Stomach (tissue), 9 donors: ENCODE data around the gene STRA8. TPM values are rescaled to one million over a fixed set of nuclear protein-coding genes. Genes with fewer than 3 reads are reported as not detected.
A peak's percentile ranks its signal among the peaks of the same experiment; 100 is the strongest.

Experiments
- DNase-seq, 2 donors: peaks; one replicate each; pipeline versions ENCODE4 v3.0.0 to v3.0.0-alpha.2; 2013 to 2019
- H3K27ac ChIP-seq, 5 donors: fragments of 200-600 bp in 4 of 5; sonication (generic) in 4 of 5; one replicate each; pipeline ENCODE4 v1.5.1; 2013 to 2019; ENCODE audit warnings: mild to moderate bottlenecking in 1 of 5, moderate library complexity in 1 of 5
- H3K27me3 ChIP-seq, 3 donors: fragments of 200-600 bp; sonication (generic); one replicate each; pipeline ENCODE4 v1.5.1; 2017 to 2019; ENCODE audit warnings: mixed run types in 1 of 3
- H3K36me3 ChIP-seq, 4 donors: fragments of 200-600 bp; sonication (generic); 1 replicate in 3 of 4; 2 replicates in 1 of 4; pipeline ENCODE4 v1.5.1; 2016 to 2019
- H3K4me1 ChIP-seq, 4 donors: fragments of 200-600 bp; sonication (generic); one replicate each; pipeline ENCODE4 v1.5.1; 2016 to 2019
- H3K4me3 ChIP-seq, 4 donors: fragments of 200-600 bp; sonication (generic) in 3 of 4; one replicate each; pipeline ENCODE4 v1.5.1; 2016 to 2019; ENCODE audit warnings: mild to moderate bottlenecking in 1 of 4
- H3K9me3 ChIP-seq, 4 donors: fragments of 200-600 bp; sonication (generic); one replicate each; pipeline ENCODE4 v1.5.1; 2016 to 2019
- CTCF ChIP-seq, 7 experiments: fragments of 450-650 bp in 4 of 7; fragments of 200-600 bp in 3 of 7; sonication (generic) in 3 of 7; IDR thresholded peaks; one replicate each; pipeline ENCODE4 v1.5.1; 2016 to 2019; ENCODE audit warnings: antibody characterized with exemption in 7 of 7, control low read depth in 2 of 7, mild to moderate bottlenecking in 1 of 7
- EP300 ChIP-seq: sonication (generic); formaldehyde crosslinking; IDR thresholded peaks from one replicate; pipeline ENCODE4 v1.6.1; 2017; ENCODE audit warnings: antibody characterized with exemption
- POLR2A ChIP-seq, 4 donors: fragments of 450-650 bp; IDR thresholded peaks; one replicate each; pipeline ENCODE4 v1.6.1; 2016; ENCODE audit warnings: antibody characterized with exemption in 4 of 4, control low read depth in 2 of 4, mild to moderate bottlenecking in 1 of 4, moderate library complexity in 1 of 4
- POLR2AphosphoS5 ChIP-seq, 3 donors: sonication (generic); formaldehyde crosslinking; IDR thresholded peaks; one replicate each; pipeline ENCODE4 v1.6.1; 2016; ENCODE audit warnings: antibody characterized with exemption in 3 of 3
- WGBS, 5 donors: extraction: QIAGEN DNeasy Blood & Tissue Kit in 3 of 5; methylation state at CpG; one replicate each; pipeline versions ENCODE4 v1.1.5 to v1.1.7; 2013 to 2018; 5-methylcytosine and 5-hydroxymethylcytosine counted together
- intact Hi-C: fragments of 100-400 bp; cut with DNase I; formaldehyde crosslinking; loops from one replicate; pipeline ENCODE4 v1.15.1; 2023; ENCODE audit warnings: low total_unique reads
- polyA plus RNA-seq, 3 donors: library from polyadenylated mRNA; stranded (reverse); fragments of 200-250 nt; gene quantifications; one replicate each; pipeline ENCODE4 v1.2.3, GENCODE V29; 2013
- total RNA-seq, 5 donors: library from RNA; depleted of rRNA; stranded (reverse); fragments of >200 nt; gene quantifications; one replicate each; pipeline versions ENCODE4 v1.1.0 to v1.2.3, GENCODE V29; 2014 to 2016
- donor health status: healthy with polysubstance abuse.
- donor health status: Bipolar disorder and iron deficiency.
- donor health status: healthy.

STRA8 gene
- total and polyA plus RNA-seq, 8 donors, result not detected

DNA sequence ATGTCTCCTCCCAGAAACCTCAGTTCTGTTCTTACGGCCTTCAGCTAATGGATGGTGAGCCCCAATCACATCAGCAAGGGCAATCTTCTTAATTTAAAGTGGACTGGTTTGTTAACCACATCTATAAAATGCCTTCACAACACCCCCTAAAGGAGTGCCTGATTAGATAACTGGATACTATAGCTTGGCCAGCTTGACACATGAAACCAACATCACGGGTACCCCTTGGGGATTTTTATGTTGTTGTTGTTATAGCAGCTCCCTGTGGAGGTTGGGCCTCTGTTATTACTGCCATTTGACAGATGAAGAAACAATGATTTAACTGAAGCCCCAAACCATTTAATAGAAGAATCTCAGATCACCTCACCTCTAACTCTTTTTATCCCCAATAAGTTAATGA is 26.8 kb downstream of the STRA8 start:
- Histone ChIP-seq H3K4me1 (peaks cover 0 to 14% (median 0%) of the 10 kb centered on the region in 4 donors), H3K27me3 (no peaks in the 10 kb centered on the region), H3K36me3 (no peaks in the 10 kb centered on the region), H3K27ac (no peak overlapping the region), H3K9me3 (peaks cover 0 to 4% (median under 1%) of the 10 kb centered on the region in 4 donors), H3K4me3 (no peak overlapping the region)
- no peak for DNase-seq
- TF ChIP-seq CTCF (IDR thresholded peaks at IDR 0.05), result no peak
- no peak for TF ChIP-seq POLR2A (IDR thresholded peaks at IDR 0.05)
- TF ChIP-seq EP300, result no peak
- no peak for TF ChIP-seq POLR2AphosphoS5 (IDR thresholded peaks at IDR 0.05)
- intact Hi-C loops, result no loop called here
- 74 to 91% (median 80%) methylated on average over 2 of the region's 2 CpGs for WGBS, 5 donors

GRCh38 chr7:135260930-135261721 is 27.5 kb downstream of the STRA8 start:
- Histone ChIP-seq H3K4me3 (no peak overlapping the region), H3K4me1 (peaks cover 0 to 14% (median 0%) of the 10 kb centered on the region in 4 donors), H3K27me3 (no peaks in the 10 kb centered on the region), H3K36me3 (no peaks in the 10 kb centered on the region), H3K9me3 (peaks cover 0 to 10% (median 7%) of the 10 kb centered on the region in 4 donors), H3K27ac (peak overlapping the region in 1 of 5 donors; percentile 31)
- no peak for TF ChIP-seq EP300
- TF ChIP-seq CTCF (IDR thresholded peaks at IDR 0.05), result no peak
- no peak for TF ChIP-seq POLR2A (IDR thresholded peaks at IDR 0.05)
- no peak for TF ChIP-seq POLR2AphosphoS5 (IDR thresholded peaks at IDR 0.05)
- intact Hi-C loops, result no loop called here
- peak in 1 of 2 donors; percentile 44 for DNase-seq
- WGBS, 5 donors, result 60 to 71% (median 64%) methylated on average over 10 of the region's 10 CpGs

DNA sequence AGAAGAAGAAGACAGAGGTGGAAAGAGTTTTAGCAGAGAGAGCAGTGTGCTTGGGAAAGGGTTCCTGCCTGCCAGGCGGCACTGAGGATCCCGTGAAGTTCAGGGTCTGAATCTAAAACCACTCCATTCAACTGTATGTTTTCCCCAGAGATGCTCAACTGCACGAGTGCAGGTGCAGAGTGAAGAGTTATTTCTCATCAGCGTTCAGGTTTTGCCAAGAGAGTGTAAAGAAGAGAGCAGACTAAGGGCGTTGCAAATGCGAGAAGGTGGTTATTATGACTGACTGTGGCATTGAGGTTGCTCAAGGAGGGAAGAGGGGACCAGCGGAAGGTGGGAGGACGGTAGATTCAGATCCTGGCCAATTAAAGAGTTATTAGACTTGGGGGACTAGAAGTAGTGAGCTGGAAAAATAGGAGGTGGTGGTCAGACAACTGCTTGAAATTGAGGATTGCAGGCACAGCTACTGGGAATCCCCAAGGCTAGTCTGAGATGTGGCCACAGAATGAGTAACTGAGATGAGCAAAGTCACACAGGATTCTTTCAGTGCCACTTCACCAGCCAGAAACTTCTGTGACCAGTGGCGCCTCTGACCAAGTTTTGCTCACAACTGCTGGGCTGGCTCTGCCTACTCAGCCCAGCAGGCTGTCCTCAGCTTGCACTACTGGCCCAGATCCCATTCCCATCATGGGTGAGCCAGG is 29.1 kb downstream of the STRA8 start:
- peaks cover 0 to 4% (median 0%) of the 10 kb centered on the region in 3 donors for H3K27me3 ChIP-seq
- H3K9me3 ChIP-seq, result peaks cover 0 to 20% (median 8%) of the 10 kb centered on the region in 4 donors
- DNase-seq, result no peak
- no peaks in the 10 kb centered on the region for H3K36me3 ChIP-seq
- intact Hi-C loops, result no loop called here
- 87 to 94% (median 92%) methylated on average over 9 of the region's 9 CpGs for WGBS, 5 donors
- no peak overlapping the region for H3K4me3 ChIP-seq
- H3K27ac ChIP-seq, result no peak overlapping the region
- TF ChIP-seq EP300 (no peak), CTCF (IDR thresholded peaks at IDR 0.05) (no peak), POLR2AphosphoS5 (IDR thresholded peaks at IDR 0.05) (no peak), POLR2A (IDR thresholded peaks at IDR 0.05) (no peak)
- peaks cover 0 to 14% (median 0%) of the 10 kb centered on the region in 4 donors for H3K4me1 ChIP-seq

DNA sequence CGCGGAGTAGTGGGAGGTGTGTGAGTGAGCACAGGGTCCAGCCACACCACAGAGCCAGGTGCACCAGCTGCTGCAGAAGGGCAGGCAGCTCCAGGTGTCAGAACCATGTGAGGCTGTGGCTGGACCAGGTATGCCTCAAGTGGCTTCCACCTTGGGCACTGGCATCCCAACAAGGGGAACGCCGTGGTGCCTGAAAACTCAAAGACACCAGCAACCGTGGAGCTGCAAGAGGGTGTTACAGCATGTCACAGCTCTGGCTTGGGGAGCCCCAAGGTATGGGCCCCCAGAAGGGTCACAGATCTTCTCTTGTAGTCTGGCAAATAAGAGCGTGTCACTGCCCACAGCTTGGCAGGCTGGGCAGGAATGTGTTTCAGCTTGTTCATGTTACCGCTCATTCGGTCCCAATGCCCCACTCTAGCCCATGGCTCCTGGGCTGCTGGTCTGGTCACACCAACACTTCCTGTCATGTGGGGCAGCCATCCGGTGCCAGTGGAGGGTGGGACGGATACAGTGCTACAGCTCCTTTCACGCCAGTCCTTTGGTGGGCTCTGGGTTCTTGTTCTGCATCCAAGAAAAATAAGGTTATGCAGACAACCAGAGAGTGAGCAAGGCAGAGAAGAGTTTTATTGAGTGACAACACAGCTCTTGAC is 29.8 kb downstream of the STRA8 start:
- intact Hi-C loops, result no loop called here
- Histone ChIP-seq H3K4me3 (no peak overlapping the region), H3K4me1 (peaks cover 0 to 14% (median 0%) of the 10 kb centered on the region in 4 donors), H3K9me3 (peaks cover 0 to 20% (median 8%) of the 10 kb centered on the region in 4 donors), H3K27me3 (peaks cover 0 to 6% (median 0%) of the 10 kb centered on the region in 3 donors), H3K36me3 (no peaks in the 10 kb centered on the region), H3K27ac (no peak overlapping the region)
- TF ChIP-seq POLR2AphosphoS5 (IDR thresholded peaks at IDR 0.05), result no peak
- no peak for TF ChIP-seq CTCF (IDR thresholded peaks at IDR 0.05)
- TF ChIP-seq POLR2A (IDR thresholded peaks at IDR 0.05), result no peak
- DNase-seq, result no peak
- WGBS, 5 donors, result 93 to 100% (median 96%) methylated on average over 5 to 11 of the region's 11 CpGs
